ENCODE data around the gene FBXW7.
"Not testable (repeated sequence)": the region's sequence is repeated elsewhere in the genome, so short reads cannot be mapped to it uniquely, and the experiment has no call there.

Gene FBXW7, protein sequence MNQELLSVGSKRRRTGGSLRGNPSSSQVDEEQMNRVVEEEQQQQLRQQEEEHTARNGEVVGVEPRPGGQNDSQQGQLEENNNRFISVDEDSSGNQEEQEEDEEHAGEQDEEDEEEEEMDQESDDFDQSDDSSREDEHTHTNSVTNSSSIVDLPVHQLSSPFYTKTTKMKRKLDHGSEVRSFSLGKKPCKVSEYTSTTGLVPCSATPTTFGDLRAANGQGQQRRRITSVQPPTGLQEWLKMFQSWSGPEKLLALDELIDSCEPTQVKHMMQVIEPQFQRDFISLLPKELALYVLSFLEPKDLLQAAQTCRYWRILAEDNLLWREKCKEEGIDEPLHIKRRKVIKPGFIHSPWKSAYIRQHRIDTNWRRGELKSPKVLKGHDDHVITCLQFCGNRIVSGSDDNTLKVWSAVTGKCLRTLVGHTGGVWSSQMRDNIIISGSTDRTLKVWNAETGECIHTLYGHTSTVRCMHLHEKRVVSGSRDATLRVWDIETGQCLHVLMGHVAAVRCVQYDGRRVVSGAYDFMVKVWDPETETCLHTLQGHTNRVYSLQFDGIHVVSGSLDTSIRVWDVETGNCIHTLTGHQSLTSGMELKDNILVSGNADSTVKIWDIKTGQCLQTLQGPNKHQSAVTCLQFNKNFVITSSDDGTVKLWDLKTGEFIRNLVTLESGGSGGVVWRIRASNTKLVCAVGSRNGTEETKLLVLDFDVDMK

DNA sequence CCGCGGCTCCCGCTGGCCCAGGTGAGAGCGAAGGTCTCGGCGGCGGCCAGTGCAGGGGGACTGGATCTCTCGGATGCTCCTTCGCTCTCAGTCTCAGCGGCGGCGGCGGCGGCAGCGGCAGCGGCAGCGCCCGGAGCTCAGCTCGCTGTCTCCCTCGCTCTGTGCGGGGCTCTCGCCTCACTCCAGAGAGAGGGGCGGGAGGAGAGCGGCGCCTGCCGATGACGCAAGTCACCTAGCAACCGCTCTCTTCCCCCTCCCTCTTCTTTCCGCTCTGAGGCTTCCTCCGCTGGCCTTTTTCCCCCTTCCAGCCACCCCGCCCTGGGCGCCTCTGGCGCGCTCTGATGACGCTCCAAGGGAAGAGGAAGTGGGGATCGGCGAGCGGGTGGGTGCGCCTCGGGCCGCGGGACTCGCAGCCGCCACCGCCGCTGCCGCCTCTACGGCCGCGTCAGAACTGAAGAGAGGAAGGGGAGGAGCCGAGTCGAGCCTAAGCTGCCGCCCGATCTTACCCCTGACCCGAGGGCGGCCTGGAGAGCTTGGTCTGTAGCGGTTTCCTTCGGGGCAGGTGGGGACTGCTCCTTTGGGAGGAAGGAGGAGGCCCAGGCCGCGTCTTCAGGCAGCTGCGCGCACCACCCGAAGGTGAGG lies at the start of gene FBXW7:
FBXW7 (minus strand) TSS at position 190 of the 642 bp plus-strand sequence. CDS start 124,289 bp downstream, outside the sequence.
- DNase-seq (ENCODE audit: low spot score), result peak; percentile 97

- no peak for DNase-seq (ENCODE audit: low spot score)
These were observed 49.1 kb upstream of the FBXW7 start for GRCh38 chr4:152585023-152585441.

DNA sequence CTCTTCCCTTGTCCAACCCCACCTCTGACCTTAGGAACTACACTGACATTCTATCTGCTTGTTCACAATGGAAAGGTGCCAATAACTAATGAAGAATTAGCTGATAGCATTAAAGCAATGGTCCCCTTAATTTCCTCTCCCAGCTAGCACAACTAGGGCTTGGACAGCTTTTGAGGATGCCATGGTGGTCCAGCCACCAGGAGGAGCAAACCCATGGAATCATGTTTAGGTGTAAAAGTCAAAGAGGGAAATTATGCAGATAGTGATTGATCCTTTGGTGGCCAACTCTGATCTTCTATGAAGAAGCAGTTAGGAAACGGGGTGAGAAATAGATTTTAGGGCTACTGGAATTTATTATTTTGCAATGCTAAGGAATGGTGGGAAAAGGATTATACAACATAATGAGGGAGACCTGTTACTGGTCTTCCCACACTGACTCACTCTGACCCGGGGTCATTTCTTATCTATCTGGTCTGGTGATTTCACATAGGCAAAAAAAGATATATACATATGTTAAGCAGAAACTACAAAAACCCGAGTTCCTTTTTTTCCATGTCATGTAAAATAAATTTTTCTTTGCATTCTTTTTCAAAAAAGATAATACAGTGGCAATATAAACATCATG lies 45.8 kb upstream of the FBXW7 start:
- no peak for DNase-seq (ENCODE audit: low spot score)

GRCh38 chr4:152579916-152580315 lies 44.0 kb upstream of the FBXW7 start:
- DNase-seq (ENCODE audit: low spot score), result no peak

GRCh38 chr4:152579107-152579764 lies 43.3 kb upstream of the FBXW7 start:
- DNase-seq (ENCODE audit: low spot score), result no peak

- DNase-seq (ENCODE audit: low spot score), result no peak
These were observed 42.8 kb upstream of the FBXW7 start for GRCh38 chr4:152578670-152579069.

DNA sequence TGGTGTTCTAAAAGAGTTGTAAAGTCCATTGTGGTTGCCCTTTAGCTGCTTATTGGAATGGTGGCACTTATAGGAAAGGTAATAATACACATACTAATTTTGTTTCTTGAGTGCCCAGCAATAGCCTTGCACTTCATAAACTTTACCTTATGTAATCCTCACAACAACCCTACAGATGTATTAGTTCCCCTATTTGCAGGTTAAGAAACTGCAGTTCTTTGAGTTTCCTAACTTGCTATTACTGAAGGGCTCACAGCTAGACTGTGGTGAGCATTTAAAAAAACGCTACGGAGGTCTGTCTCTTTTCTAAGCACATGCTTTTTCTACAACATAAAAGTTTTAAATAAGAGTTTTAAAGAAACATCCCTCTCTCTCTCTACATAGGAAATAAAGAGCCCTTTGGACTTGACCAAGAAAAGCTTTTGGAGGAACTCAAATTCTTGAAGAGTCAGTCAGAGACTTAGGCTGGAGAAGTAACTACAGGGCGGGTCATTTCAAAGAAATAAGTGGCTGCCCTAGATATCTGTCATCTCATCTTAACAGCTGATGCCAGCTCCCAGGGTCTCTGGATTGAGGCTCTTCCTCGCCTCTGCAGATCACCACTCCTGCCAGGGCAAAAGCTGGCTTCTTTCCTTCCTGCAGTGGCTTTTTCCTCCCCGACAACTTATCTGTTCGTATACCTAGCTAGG lies 42.0 kb upstream of the FBXW7 start:
- DNase-seq (ENCODE audit: low spot score), result no peak

- no peak for DNase-seq (ENCODE audit: low spot score)
These were observed 39.6 kb upstream of the FBXW7 start for GRCh38 chr4:152575533-152575932.

DNA sequence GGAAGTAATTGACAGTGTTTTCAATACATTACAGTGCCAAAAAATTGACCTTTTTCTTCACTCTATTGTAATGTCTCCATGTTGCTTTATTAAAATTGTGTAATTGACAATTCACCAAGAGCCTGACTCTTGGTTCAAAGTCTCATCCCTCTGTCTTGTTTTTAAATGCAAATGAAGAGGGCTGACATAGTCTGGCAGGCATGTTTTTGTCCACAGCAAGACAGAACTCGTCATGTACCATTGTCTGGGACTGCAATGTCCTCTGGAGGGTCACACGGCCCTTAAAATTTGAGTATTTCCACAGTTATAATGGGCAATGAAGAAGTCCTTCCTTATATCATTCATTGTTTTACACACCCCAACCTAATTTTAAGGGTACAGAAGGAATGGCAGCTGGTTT lies 38.0 kb upstream of the FBXW7 start:
- DNase-seq (ENCODE audit: low spot score), result no peak

DNA sequence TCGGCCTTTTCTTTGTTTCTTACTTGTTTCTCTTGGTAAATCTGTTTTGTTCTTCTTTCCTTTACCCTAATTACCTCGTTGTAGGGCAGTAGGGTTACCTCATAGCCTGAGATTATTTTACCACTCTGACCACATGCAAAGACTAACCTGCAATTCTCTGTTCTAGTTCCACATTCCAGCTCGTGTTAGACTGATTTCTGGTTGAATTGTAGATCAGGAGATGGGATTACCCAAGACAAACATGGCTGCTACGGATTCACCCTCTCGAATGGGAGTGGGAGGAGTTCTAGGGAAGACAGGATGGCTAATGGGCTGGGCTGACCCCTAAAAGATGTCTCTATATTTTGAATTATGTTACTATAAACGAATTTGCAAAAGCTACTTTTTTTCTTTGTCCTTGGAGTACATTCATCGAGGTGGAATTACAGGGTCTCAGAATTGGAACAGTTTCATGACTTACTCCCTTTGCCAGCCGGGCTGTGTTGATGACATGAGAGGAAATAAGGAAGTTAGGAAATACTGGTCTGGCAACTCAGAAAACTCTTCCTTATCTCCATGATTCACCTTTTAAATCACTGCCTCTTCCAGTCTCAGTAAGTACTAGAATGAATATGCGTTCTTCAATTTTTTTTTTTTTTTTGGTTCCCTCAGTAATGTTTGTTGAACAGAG lies 36.7 kb upstream of the FBXW7 start:
- peak; percentile 11 for DNase-seq (ENCODE audit: low spot score)

- DNase-seq (ENCODE audit: low spot score), result no peak
These were observed 35.9 kb upstream of the FBXW7 start for GRCh38 chr4:152571770-152572169.

GRCh38 chr4:152571296-152571695 lies 35.4 kb upstream of the FBXW7 start:
- no peak for DNase-seq (ENCODE audit: low spot score)

DNA sequence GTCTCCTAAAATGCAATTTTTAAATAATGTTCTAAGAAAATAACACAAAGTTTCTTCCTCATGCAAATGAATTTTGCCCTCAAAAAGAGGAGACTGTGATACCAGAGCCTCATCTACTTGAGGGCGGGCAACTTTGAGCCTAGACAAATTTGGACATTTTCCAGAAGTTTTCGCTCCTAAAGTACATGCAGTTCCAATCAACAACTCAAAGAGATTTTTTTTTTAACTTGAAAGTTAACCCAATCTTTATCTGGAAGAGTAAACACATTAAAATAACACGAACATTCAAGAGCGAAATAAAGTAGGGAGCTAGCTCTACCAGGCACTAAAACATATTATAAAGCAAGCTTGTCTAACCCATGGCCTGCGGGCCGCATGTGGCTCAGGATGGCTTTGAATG lies 29.4 kb upstream of the FBXW7 start:
- no peak for DNase-seq (ENCODE audit: low spot score)

- no peak for DNase-seq (ENCODE audit: low spot score)
These were observed 28.4 kb upstream of the FBXW7 start for GRCh38 chr4:152564336-152564735.

- no peak for DNase-seq (ENCODE audit: low spot score)
These were observed 27.3 kb upstream of the FBXW7 start for GRCh38 chr4:152563209-152563608.

GRCh38 chr4:152559641-152560040 lies 23.7 kb upstream of the FBXW7 start:
- DNase-seq (ENCODE audit: low spot score), result no peak

GRCh38 chr4:152558396-152558795 lies 22.5 kb upstream of the FBXW7 start:
- no peak for DNase-seq (ENCODE audit: low spot score)

- DNase-seq (ENCODE audit: low spot score), result no peak
These were observed 20.9 kb upstream of the FBXW7 start for GRCh38 chr4:152556834-152557233.

DNA sequence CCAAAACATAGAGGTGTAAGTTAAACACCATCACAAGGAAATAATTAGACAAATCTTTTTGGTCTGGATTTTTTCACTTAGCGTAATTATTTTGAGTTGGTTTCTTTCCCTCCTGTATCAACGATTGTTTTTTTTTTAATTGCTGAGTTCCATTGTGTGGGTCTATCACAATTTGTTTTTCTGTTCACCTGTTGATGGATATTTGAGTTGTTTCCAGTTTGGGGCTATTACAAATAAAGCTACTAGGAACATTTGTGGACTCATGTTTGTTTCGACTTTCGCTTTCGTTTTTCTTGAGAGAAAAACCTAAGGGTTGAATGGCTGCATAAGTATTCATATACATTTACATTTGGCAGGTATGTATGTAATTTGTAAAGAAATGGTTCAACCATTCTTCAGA lies 20.4 kb upstream of the FBXW7 start:
- DNase-seq (ENCODE audit: low spot score), result no peak

DNA sequence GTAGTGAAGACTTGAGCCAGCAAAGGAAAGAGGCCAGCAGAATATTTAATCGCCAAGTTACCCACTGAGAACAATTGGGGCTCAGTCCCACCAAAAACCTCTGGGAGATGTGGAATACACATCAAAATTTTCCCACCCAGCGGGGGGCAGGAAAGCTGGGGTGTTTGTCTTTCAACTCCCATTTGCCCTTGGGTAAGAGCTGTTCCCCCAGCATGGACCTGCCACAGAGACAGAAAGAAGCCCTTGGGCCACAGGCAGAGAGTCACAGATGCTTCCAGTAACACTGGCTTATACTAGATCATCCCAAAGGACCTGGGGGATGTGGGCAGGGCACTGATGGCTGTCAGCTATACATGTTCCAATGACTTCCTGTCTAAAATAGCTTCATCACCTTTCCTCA lies 18.9 kb upstream of the FBXW7 start:
- no peak for DNase-seq (ENCODE audit: low spot score)

DNA sequence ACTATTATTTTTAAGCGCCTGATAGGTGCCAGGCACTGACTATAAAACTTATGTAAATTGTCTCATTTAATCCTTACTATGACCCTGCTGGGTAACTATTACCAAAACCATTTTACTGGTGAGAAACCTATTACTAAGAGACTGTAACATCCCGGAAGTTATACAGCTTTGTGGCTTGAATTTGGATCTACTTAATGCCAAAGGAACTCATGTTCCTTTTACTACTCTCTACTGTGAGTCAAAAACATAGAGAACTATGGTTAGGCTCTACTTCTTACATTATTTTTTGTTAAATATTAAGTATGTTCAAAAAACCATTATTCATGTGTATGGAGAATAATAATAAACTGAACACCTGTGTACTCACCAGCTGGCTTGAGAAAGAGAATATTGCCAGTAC lies 14.8 kb upstream of the FBXW7 start:
- DNase-seq (ENCODE audit: low spot score), result not testable (repeated sequence)
